Ovary (tissue), 3 donors: ENCODE results near the gene DLK1.

Source experiments
- EP300 ChIP-seq: sonication (generic); formaldehyde crosslinking; IDR thresholded peaks from one replicate; pipeline ENCODE4 v1.6.1; 2017; ENCODE audit warnings: antibody characterized with exemption
- TF ChIP-seq, protein P1 (sequence below), 3 donors: fragments of 450-650 bp in 2 of 3; fragments of 200-600 bp in 1 of 3; IDR thresholded peaks; one replicate each; pipeline versions ENCODE4 v1.5.1 to v1.8.0; 2016 to 2022; ENCODE audit warnings: antibody characterized with exemption in 3 of 3, mild to moderate bottlenecking in 1 of 3
- donor health status: DM: no; HTN: no; CAD: no.

DNA sequence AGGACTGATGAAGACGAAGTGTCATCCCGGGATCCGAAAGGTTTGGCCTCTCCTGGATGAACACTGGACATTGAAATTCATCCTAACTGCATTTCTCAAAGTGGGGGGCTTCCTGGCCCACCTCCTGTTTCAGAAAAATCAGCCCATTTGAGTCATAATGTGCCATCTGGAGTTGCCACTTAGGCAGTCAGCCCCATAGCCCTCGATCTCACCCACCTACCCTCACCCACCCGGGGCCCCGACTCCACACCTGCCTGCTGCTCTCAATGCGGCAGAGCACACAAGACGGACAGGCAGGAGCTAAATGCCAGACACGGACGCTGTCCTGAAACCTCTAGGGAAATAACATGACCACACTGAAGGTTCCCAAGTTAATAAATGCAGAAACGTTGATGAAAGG is 12.6 kb downstream of the DLK1 start:
- TF ChIP-seq, protein P1, sequence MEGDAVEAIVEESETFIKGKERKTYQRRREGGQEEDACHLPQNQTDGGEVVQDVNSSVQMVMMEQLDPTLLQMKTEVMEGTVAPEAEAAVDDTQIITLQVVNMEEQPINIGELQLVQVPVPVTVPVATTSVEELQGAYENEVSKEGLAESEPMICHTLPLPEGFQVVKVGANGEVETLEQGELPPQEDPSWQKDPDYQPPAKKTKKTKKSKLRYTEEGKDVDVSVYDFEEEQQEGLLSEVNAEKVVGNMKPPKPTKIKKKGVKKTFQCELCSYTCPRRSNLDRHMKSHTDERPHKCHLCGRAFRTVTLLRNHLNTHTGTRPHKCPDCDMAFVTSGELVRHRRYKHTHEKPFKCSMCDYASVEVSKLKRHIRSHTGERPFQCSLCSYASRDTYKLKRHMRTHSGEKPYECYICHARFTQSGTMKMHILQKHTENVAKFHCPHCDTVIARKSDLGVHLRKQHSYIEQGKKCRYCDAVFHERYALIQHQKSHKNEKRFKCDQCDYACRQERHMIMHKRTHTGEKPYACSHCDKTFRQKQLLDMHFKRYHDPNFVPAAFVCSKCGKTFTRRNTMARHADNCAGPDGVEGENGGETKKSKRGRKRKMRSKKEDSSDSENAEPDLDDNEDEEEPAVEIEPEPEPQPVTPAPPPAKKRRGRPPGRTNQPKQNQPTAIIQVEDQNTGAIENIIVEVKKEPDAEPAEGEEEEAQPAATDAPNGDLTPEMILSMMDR (IDR thresholded peaks at IDR 0.05): no peak
- no peak for TF ChIP-seq EP300
